MCF 10A (cell line): ENCODE results near the gene HARS1. TPM values are rescaled to one million over a fixed set of nuclear protein-coding genes. Genes with fewer than 3 reads are reported as not detected.

Experiments used
- BruUV-seq: library from RNA; stranded (reverse); fragments of 400-500 nt; replicated peaks from 2 replicates; lab custom pipeline; 2021; lab: Mats Ljungman, UMichigan
- CTCF ChIA-PET: fragments of 300-600 bp; sonication (Branson Sonifier 250); formaldehyde crosslinking; extraction: SDS; loops from one replicate; lab custom pipeline; 2021; ENCODE audit warnings: antibody characterized with exemption, inconsistent platforms; lab: Yijun Ruan, JAX
- POLR2A ChIA-PET: fragments of 300-600, 350-650 bp; sonication (Branson Sonifier 250); formaldehyde crosslinking; extraction: SDS; loops from one replicate; lab custom pipeline; 2020; ENCODE audit warnings: antibody characterized with exemption, inconsistent platforms; lab: Yijun Ruan, JAX
- DNase-seq: peaks from one replicate; pipeline ENCODE4 v3.0.0-alpha.2; 2018; ENCODE audit not compliant: unreplicated experiment
- H3K27ac Mint-ChIP-seq: one replicate; pipeline ENCODE4 v1.8.0; 2022; ENCODE audit warnings: mild to moderate bottlenecking, low read depth, mixed read lengths; ENCODE audit not compliant: unreplicated experiment
- H3K27me3 Mint-ChIP-seq: one replicate; pipeline ENCODE4 v1.8.0; 2022; ENCODE audit warnings: mixed read lengths; ENCODE audit not compliant: insufficient read depth, unreplicated experiment
- H3K36me3 Mint-ChIP-seq: one replicate; pipeline ENCODE4 v1.8.0; 2022; ENCODE audit warnings: mild to moderate bottlenecking, moderate library complexity, mixed read lengths; ENCODE audit not compliant: insufficient read depth, unreplicated experiment
- H3K4me1 Mint-ChIP-seq: one replicate; pipeline ENCODE4 v1.8.0; 2022; ENCODE audit warnings: mixed read lengths; ENCODE audit not compliant: insufficient read depth, unreplicated experiment
- H3K4me3 Mint-ChIP-seq: one replicate; pipeline ENCODE4 v1.8.0; 2022; ENCODE audit warnings: mild to moderate bottlenecking, moderate library complexity, mixed read lengths; ENCODE audit not compliant: unreplicated experiment
- H3K9me3 Mint-ChIP-seq: one replicate; pipeline ENCODE4 v1.8.0; 2022; ENCODE audit warnings: mixed read lengths; ENCODE audit not compliant: unreplicated experiment
- intact Hi-C: fragments of 100-400 bp; cut with micrococcal nuclease; formaldehyde crosslinking; loops from 2 replicates; pipeline ENCODE4 v1.14.1; 2022
- total RNA-seq: library from RNA; stranded (reverse); gene quantifications from 2 replicates; pipeline ENCODE4 v1.2.3, GENCODE V29; 2022
- TF ChIP-seq, protein P1 (sequence below): fragments of 200-600 bp; IDR thresholded peaks from one replicate; pipeline ENCODE4 v1.8.0; 2022; ENCODE audit warnings: antibody characterized with exemption, mild to moderate bottlenecking; ENCODE audit not compliant: unreplicated experiment

Gene HARS1
- total RNA-seq, 1 experiment from 2014 or later: 126 TPM

DNA sequence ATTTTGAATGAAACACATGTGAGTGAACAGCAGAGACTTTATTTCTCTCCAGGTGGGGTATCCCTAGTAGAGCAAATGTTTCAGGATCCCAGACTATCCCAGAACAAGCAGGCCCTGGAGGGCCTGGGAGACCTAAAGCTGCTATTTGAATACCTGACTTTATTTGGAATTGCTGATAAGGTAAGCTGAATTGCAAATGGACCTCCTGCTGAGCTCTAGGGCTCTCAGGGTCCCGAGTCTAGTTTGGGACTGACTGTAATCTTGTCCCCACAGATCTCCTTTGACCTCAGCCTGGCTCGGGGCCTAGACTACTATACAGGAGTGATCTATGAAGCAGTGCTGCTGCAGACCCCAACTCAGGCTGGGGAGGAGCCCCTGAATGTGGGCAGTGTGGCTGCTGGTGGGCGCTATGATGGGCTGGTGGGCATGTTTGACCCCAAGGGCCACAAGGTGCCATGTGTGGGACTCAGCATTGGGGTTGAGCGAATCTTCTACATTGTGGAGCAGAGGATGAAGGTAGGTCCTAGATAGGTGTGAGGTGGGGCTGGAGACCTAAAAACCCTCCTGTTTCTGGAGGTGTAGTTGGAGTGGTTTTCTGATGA is 5.8 kb upstream of the HARS1 start:
- TF ChIP-seq, protein P1, sequence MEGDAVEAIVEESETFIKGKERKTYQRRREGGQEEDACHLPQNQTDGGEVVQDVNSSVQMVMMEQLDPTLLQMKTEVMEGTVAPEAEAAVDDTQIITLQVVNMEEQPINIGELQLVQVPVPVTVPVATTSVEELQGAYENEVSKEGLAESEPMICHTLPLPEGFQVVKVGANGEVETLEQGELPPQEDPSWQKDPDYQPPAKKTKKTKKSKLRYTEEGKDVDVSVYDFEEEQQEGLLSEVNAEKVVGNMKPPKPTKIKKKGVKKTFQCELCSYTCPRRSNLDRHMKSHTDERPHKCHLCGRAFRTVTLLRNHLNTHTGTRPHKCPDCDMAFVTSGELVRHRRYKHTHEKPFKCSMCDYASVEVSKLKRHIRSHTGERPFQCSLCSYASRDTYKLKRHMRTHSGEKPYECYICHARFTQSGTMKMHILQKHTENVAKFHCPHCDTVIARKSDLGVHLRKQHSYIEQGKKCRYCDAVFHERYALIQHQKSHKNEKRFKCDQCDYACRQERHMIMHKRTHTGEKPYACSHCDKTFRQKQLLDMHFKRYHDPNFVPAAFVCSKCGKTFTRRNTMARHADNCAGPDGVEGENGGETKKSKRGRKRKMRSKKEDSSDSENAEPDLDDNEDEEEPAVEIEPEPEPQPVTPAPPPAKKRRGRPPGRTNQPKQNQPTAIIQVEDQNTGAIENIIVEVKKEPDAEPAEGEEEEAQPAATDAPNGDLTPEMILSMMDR: no peak
- peaks cover 7% of the 10 kb centered on the region for H3K4me1 Mint-ChIP-seq
- H3K27me3 Mint-ChIP-seq: no peaks in the 10 kb centered on the region
- H3K4me3 Mint-ChIP-seq: no peak overlapping the region
- ChIA-PET CTCF (interaction anchor here (0.9 to 1.5 kb wide), 5 partner anchors 14 to 339 kb away, joined by 3 to 4 read pairs (median 3); no protein-coding TSS in a partner anchor), POLR2A (interaction anchor here (0.5 to 2.3 kb wide), 6 partner anchors 9 to 269 kb away, joined by 3 to 10 read pairs (median 4); partner anchors contain the start of genes IK, NDUFA2 and PCDHAC2)
- no peaks in the 10 kb centered on the region for H3K9me3 Mint-ChIP-seq
- intact Hi-C loops: no loop called here
- DNase-seq: no peak
- no peak overlapping the region for H3K27ac Mint-ChIP-seq
- peaks cover 69% of the 10 kb centered on the region for H3K36me3 Mint-ChIP-seq
- BruUV-seq: no TSS peak

DNA sequence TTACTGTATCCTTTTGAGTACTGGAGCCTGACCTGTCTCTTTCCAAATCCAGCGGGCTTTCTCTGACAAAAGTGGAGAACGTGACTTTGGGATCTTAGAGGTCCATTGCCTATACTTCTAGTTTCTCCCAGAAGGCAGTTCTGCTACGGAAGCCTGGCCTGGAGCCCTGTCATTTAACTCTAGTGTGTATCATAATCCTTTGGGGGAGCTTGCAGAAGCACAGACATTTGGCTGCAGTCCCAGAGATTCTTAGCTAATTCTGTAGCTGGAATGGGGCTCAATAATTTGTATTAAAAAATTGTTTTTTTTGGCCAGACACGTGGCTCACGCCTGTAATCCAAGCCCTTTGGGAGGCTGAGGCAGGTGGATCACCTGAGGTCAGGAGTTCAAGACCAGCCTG is 3.1 kb upstream of the HARS1 start:
- Mint-ChIP-seq H3K4me3 (no peak overlapping the region), H3K27ac (no peak overlapping the region), H3K36me3 (peaks cover 82% of the 10 kb centered on the region), H3K27me3 (no peaks in the 10 kb centered on the region), H3K4me1 (peaks cover 16% of the 10 kb centered on the region), H3K9me3 (no peaks in the 10 kb centered on the region)
- CTCF ChIA-PET: interaction anchor here (0.5 to 1.1 kb wide), 3 partner anchors 232 to 971 kb away, joined by 4 read pairs; partner anchors contain the start of gene PCDHAC1
- intact Hi-C loops: no loop called here
- POLR2A ChIA-PET: interaction anchor here (0.6 to 9.6 kb wide), 7 partner anchors 8 to 49 kb away, joined by 3 to 153 read pairs (median 4); partner anchors contain the start of genes IK, NDUFA2 and WDR55
- no peak for DNase-seq
- TF ChIP-seq, protein P1: no peak
- BruUV-seq: no TSS peak

DNA sequence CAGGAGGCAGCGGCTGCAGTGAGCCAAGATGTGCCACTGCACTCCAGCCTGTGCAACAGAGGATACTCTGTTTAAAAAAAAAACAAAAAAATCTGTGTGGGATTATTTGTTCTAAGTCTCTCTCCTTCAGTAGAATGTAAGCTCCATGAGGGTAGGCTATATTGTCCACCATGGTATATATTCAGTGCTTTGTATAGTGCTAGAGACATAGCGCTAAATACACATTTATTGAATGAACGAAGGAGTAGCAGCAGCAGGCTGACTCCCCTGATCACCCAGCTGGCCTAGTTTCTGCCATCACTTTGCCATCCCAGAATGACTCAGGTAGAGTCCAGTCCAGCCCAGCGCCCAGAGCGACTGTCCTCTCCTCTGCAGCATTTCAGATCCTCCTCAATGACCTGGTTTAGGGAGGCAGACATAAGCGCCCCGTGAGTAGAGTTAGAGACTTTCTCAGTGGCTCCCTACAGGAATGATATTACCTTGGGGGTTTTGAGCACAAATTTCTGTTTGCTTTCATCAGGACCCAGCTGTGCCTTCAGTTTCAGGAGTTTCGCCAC is 716 bp downstream of the HARS1 start:
- POLR2A ChIA-PET: interaction anchor here (0.6 to 9.6 kb wide), 46 partner anchors 10 to 574 kb away, joined by 3 to 153 read pairs (median 6); partner anchors contain the start of genes ANKHD1, APBB3, DND1 and EIF4EBP3
- Mint-ChIP-seq H3K4me3 (peak overlapping the region; percentile 88), H3K36me3 (peaks cover 85% of the 10 kb centered on the region), H3K27ac (peak overlapping the region; percentile 87), H3K4me1 (peaks cover 16% of the 10 kb centered on the region), H3K9me3 (no peaks in the 10 kb centered on the region), H3K27me3 (no peaks in the 10 kb centered on the region)
- intact Hi-C loops: no loop called here
- CTCF ChIA-PET: interaction anchor here (0.6 to 2.9 kb wide), 17 partner anchors 11 to 537 kb away, joined by 3 to 14 read pairs (median 3); partner anchors contain the start of gene EIF4EBP3
- peak; percentile 24 for DNase-seq
- TF ChIP-seq, protein P1: no peak
- TSS peak; percentile 55 for BruUV-seq

DNA sequence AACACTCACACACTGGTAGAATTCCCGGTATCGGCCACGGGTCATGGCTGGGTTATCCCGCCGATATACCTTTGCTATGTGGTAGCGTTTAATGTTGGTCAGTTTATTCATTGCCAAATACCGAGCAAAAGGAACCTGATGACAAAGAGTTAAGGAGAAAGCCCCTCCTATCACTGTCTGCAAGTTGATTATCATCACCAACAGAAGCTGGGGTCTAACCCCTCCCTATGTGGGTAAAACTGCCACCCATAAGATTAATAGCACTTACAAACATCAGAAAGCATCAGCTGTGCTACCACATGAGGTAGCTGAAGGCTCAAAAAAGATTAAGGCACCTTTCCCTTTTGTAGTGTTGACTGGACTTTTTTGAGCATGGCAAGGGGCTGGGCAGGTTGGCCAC is 12.2 kb downstream of the HARS1 start:
- Mint-ChIP-seq H3K27me3 (no peaks in the 10 kb centered on the region), H3K27ac (no peak overlapping the region), H3K4me3 (no peak overlapping the region), H3K9me3 (no peaks in the 10 kb centered on the region), H3K36me3 (peaks cover 74% of the 10 kb centered on the region), H3K4me1 (no peaks in the 10 kb centered on the region)
- TF ChIP-seq, protein P1: no peak
- POLR2A ChIA-PET: interaction anchor here (1.0 to 3.4 kb wide), 3 partner anchors 12 to 32 kb away, joined by 4 to 23 read pairs (median 14); partner anchors contain the start of genes HARS1, HARS2 and WDR55
- intact Hi-C loops: no loop called here
- DNase-seq: no peak
- no TSS peak for BruUV-seq
- CTCF ChIA-PET: interaction anchor here (0.5 to 1.9 kb wide), 4 partner anchors 11 to 132 kb away, joined by 3 to 14 read pairs (median 4); partner anchors contain the start of genes EIF4EBP3, HARS1, HARS2 and WDR55
